GM18517 (cell line): Measurements from ENCODE around the gene SIK2.
"Not testable (repeated sequence)": the region's sequence is repeated elsewhere in the genome, so short reads cannot be mapped to it uniquely, and the experiment has no call there.

Source experiments
- ATAC-seq: cut with Tn5 transposase; IDR thresholded peaks from one replicate; pipeline ENCODE4 v1.9.1; 2021; ENCODE audit warnings: mild to moderate bottlenecking, moderate library complexity; ENCODE audit not compliant: unreplicated experiment

The SIK2 gene

GRCh38 chr11:111694851-111695250 is 92.6 kb downstream of the SIK2 start:
- no peak for ATAC-seq

GRCh38 chr11:111696556-111696955 is 94.3 kb downstream of the SIK2 start:
- no peak for ATAC-seq

GRCh38 chr11:111697933-111698371 is 95.7 kb downstream of the SIK2 start:
- peak; percentile 67 for ATAC-seq

- ATAC-seq = no peak
These were observed 96.8 kb downstream of the SIK2 start for GRCh38 chr11:111698852-111699559.

- ATAC-seq = no peak
These were observed 97.4 kb downstream of the SIK2 start for GRCh38 chr11:111699579-111700156.

- no peak for ATAC-seq
These were observed 97.9 kb downstream of the SIK2 start for GRCh38 chr11:111700162-111700561.

- no peak for ATAC-seq
These were observed 100.4 kb downstream of the SIK2 start for GRCh38 chr11:111702623-111703022.

GRCh38 chr11:111703576-111703975 is 101.3 kb downstream of the SIK2 start:
- no peak for ATAC-seq

GRCh38 chr11:111707039-111707690 is 104.9 kb downstream of the SIK2 start:
- no peak for ATAC-seq

- ATAC-seq = no peak
These were observed 105.4 kb downstream of the SIK2 start for GRCh38 chr11:111707691-111708067.

- ATAC-seq = no peak
These were observed 112.3 kb downstream of the SIK2 start for GRCh38 chr11:111714522-111714921.

- ATAC-seq = no peak
These were observed 113.0 kb downstream of the SIK2 start for GRCh38 chr11:111715142-111715816.

- ATAC-seq = not testable (repeated sequence)
These were observed 115.4 kb downstream of the SIK2 start for GRCh38 chr11:111717660-111718059.

- no peak for ATAC-seq
These were observed 116.2 kb downstream of the SIK2 start for GRCh38 chr11:111718436-111718835.

- ATAC-seq = no peak
These were observed 116.6 kb downstream of the SIK2 start for GRCh38 chr11:111718859-111719258.

GRCh38 chr11:111719379-111719778 is 117.1 kb downstream of the SIK2 start:
- ATAC-seq = no peak

GRCh38 chr11:111720801-111721494 is 118.7 kb downstream of the SIK2 start:
- no peak for ATAC-seq

- ATAC-seq = no peak
These were observed 120.3 kb downstream of the SIK2 start for GRCh38 chr11:111722501-111722900.

GRCh38 chr11:111723595-111723994 is 121.3 kb downstream of the SIK2 start:
- no peak for ATAC-seq

- no peak for ATAC-seq
These were observed 122.4 kb downstream of the SIK2 start for GRCh38 chr11:111724615-111725129.

GRCh38 chr11:111725621-111726020 is 123.4 kb downstream of the SIK2 start:
- no peak for ATAC-seq
